DND-41 (cell line): ENCODE results near the gene MACROH2A2.

ENCODE experiments used
- EZH2 ChIP-seq: IDR thresholded peaks from 3 replicates; pipeline ENCODE4 v1.6.1; 2012; ENCODE audit warnings: borderline replicate concordance, low read depth, mild to moderate bottlenecking, moderate library complexity, low read length, inconsistent platforms; ENCODE audit not compliant: severe bottlenecking
- TF ChIP-seq, protein P1 (sequence below): IDR thresholded peaks from 2 replicates; pipeline ENCODE4 v1.5.1; 2012; ENCODE audit warnings: borderline replicate concordance, low read length, moderate library complexity, mild to moderate bottlenecking; ENCODE audit not compliant: poor library complexity, severe bottlenecking; ENCODE audit errors: extremely low read depth

DNA sequence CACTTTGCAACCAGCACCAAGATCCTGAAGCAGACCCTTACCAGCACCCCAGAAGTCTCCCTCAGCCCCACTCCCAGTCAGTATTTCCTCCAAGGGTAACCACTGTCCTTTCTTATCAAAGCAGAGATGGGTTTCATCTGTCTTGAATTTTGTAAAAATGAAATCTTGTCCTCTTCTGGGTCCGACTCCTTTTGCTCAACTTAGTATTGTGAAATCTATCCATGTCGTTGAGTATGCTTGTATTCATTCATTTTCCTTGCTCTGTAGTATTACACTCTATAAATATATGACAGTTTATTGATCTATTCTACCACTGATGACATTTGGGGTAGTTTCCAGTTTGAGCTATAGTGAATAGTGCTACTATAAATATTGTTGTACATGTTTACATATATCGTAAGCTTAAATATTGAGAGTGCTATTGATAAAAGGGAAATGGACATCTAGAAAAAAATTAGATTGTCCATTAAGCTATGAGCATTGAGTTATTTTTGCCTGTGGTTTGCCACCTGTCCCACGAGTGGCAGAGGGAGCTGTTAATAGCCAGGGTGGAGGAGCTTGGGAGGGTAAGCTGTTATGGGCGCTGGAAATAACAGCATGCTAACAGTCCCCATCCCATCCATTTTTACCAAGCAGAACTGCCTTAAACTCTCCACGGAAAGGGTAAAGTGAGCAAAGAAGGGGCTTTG, 43.5 kb downstream of the MACROH2A2 start:
- TF ChIP-seq EZH2: no peak
- TF ChIP-seq, protein P1, sequence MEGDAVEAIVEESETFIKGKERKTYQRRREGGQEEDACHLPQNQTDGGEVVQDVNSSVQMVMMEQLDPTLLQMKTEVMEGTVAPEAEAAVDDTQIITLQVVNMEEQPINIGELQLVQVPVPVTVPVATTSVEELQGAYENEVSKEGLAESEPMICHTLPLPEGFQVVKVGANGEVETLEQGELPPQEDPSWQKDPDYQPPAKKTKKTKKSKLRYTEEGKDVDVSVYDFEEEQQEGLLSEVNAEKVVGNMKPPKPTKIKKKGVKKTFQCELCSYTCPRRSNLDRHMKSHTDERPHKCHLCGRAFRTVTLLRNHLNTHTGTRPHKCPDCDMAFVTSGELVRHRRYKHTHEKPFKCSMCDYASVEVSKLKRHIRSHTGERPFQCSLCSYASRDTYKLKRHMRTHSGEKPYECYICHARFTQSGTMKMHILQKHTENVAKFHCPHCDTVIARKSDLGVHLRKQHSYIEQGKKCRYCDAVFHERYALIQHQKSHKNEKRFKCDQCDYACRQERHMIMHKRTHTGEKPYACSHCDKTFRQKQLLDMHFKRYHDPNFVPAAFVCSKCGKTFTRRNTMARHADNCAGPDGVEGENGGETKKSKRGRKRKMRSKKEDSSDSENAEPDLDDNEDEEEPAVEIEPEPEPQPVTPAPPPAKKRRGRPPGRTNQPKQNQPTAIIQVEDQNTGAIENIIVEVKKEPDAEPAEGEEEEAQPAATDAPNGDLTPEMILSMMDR: no peak
